Natural killer cell (primary cell): Measurements from ENCODE around the gene GC. TPM values are rescaled to one million over a fixed set of nuclear protein-coding genes. Genes with fewer than 3 reads are reported as not detected.

Source experiments
- ATAC-seq, 3 donors: fragments of 150-1000 bp in 2 of 3; fragments of 200-7000 bp in 1 of 3; cut with Tn5 transposase; 1 replicate in 1 of 3; 2 replicates in 2 of 3; pipeline ENCODE4 v1.10.0; 2021; ENCODE audit warnings: mild to moderate bottlenecking in 2 of 3, moderate library complexity in 2 of 3
- DNase-seq, 2 donors: peaks; one replicate each; pipeline versions ENCODE4 v3.0.0 to v3.0.0-alpha.2; 2013 to 2021; ENCODE audit warnings: mixed read lengths in 1 of 2
- H3K27ac ChIP-seq: one replicate; pipeline ENCODE4 v1.5.1; 2013; ENCODE audit warnings: mild to moderate bottlenecking, low read length
- H3K27me3 ChIP-seq: one replicate; pipeline ENCODE4 v1.6.1; 2013; ENCODE audit warnings: low read length; ENCODE audit not compliant: control insufficient read depth, insufficient read depth
- H3K36me3 ChIP-seq: one replicate; pipeline ENCODE4 v1.6.1; 2013; ENCODE audit warnings: low read length; ENCODE audit not compliant: control insufficient read depth, insufficient read depth
- H3K4me1 ChIP-seq: one replicate; pipeline ENCODE4 v1.6.1; 2013; ENCODE audit warnings: low read length; ENCODE audit not compliant: control insufficient read depth, insufficient read depth
- H3K4me3 ChIP-seq: one replicate; pipeline ENCODE4 v1.5.1; 2013; ENCODE audit warnings: low read length
- H3K9me3 ChIP-seq: one replicate; pipeline ENCODE4 v1.6.1; 2013; ENCODE audit warnings: low read length; ENCODE audit not compliant: control insufficient read depth, insufficient read depth
- H3K27ac Mint-ChIP-seq, 2 donors: one replicate each; pipeline ENCODE4 v1.8.0; 2022; ENCODE audit warnings: mild to moderate bottlenecking in 2 of 2, mixed read lengths in 2 of 2, moderate library complexity in 1 of 2
- H3K27me3 Mint-ChIP-seq, 2 donors: one replicate each; pipeline ENCODE4 v1.8.0; 2022; ENCODE audit warnings: low read depth in 2 of 2, mixed read lengths in 2 of 2
- H3K36me3 Mint-ChIP-seq: one replicate; pipeline ENCODE4 v1.8.0; 2022; ENCODE audit warnings: mixed read lengths
- H3K4me1 Mint-ChIP-seq, 2 donors: one replicate each; pipeline ENCODE4 v1.8.0; 2022; ENCODE audit warnings: mixed read lengths in 2 of 2
- H3K4me3 Mint-ChIP-seq: one replicate; pipeline ENCODE4 v1.8.0; 2022; ENCODE audit warnings: mild to moderate bottlenecking, moderate library complexity, mixed read lengths
- H3K9me3 Mint-ChIP-seq, 2 donors: one replicate each; pipeline ENCODE4 v1.8.0; 2022; ENCODE audit warnings: mixed read lengths in 2 of 2
- CTCF ChIP-seq: fragments of 200-600 bp; IDR thresholded peaks from one replicate; pipeline ENCODE4 v1.8.0; 2022; ENCODE audit warnings: antibody characterized with exemption
- WGBS: methylation state at CpG from one replicate; pipeline ENCODE4 v1.1.7; 2013; ENCODE audit warnings: missing lambda C conversion rate; ENCODE audit not compliant: insufficient coverage; 5-methylcytosine and 5-hydroxymethylcytosine counted together
- intact Hi-C: fragments of 100-400 bp; cut with micrococcal nuclease; formaldehyde crosslinking; loops from one replicate; pipeline ENCODE4 v1.14.2; 2022
- total RNA-seq, 4 donors: library from RNA; stranded (reverse); fragments of 120-200 nt in 1 of 4; gene quantifications; one replicate each; pipeline versions ENCODE4 v1.2.3 to v1.2.4, GENCODE V29; 2013 to 2022

GC gene
- total RNA-seq, 3 donors from 2014 or later (not counting 1 experiment from before 2014, with no cell fraction given) = not detected

GRCh38 chr4:71698141-71698540 is 85.7 kb downstream of the GC start:
- ATAC-seq = no peak
- Mint-ChIP-seq H3K36me3 (no peaks in the 10 kb centered on the region), H3K27ac (no peak overlapping the region), H3K4me1 (no peaks in the 10 kb centered on the region), H3K4me3 (no peak overlapping the region), H3K27me3 (peaks cover 21 to 56% of the 10 kb centered on the region in 2 donors), H3K9me3 (no peaks in the 10 kb centered on the region)
- Histone ChIP-seq H3K4me3 (no peak overlapping the region), H3K4me1 (no peaks in the 10 kb centered on the region), H3K9me3 (no peaks in the 10 kb centered on the region), H3K36me3 (no peaks in the 10 kb centered on the region), H3K27me3 (peaks cover 2% of the 10 kb centered on the region), H3K27ac (no peak overlapping the region)
- intact Hi-C loops = no loop called here
- no peak for TF ChIP-seq CTCF
- DNase-seq = no peak
- 92% methylated on average over 2 of the region's 2 CpGs for WGBS

GRCh38 chr4:71697031-71697430 is 86.8 kb downstream of the GC start:
- Histone ChIP-seq H3K9me3 (no peaks in the 10 kb centered on the region), H3K27me3 (peaks cover 2% of the 10 kb centered on the region), H3K4me3 (no peak overlapping the region), H3K4me1 (no peaks in the 10 kb centered on the region), H3K36me3 (no peaks in the 10 kb centered on the region), H3K27ac (no peak overlapping the region)
- DNase-seq (no peak), ATAC-seq (no peak)
- intact Hi-C loops = no loop called here
- Mint-ChIP-seq H3K9me3 (no peaks in the 10 kb centered on the region), H3K27ac (no peak overlapping the region), H3K4me1 (no peaks in the 10 kb centered on the region), H3K36me3 (no peaks in the 10 kb centered on the region), H3K27me3 (peaks cover 16 to 54% of the 10 kb centered on the region in 2 donors), H3K4me3 (no peak overlapping the region)
- 97% methylated on average over 3 of the region's 4 CpGs for WGBS
- TF ChIP-seq CTCF = no peak

- no peak for TF ChIP-seq CTCF
- H3K9me3 Mint-ChIP-seq = no peaks in the 10 kb centered on the region
- H3K4me3 Mint-ChIP-seq = no peak overlapping the region
- ATAC-seq = no peak
- 80% methylated on average over 3 of the region's 5 CpGs for WGBS
- Histone ChIP-seq H3K9me3 (no peaks in the 10 kb centered on the region), H3K4me3 (no peak overlapping the region), H3K27me3 (peaks cover 2% of the 10 kb centered on the region), H3K27ac (no peak overlapping the region), H3K36me3 (no peaks in the 10 kb centered on the region), H3K4me1 (no peaks in the 10 kb centered on the region)
- intact Hi-C loops = no loop called here
- no peaks in the 10 kb centered on the region for H3K4me1 Mint-ChIP-seq
- no peak overlapping the region for H3K27ac Mint-ChIP-seq
- no peaks in the 10 kb centered on the region for H3K36me3 Mint-ChIP-seq
- peaks cover 8 to 45% of the 10 kb centered on the region in 2 donors for H3K27me3 Mint-ChIP-seq
- DNase-seq = no peak
These were observed 88.9 kb downstream of the GC start for GRCh38 chr4:71694961-71695360.

- Mint-ChIP-seq H3K27me3 (peaks cover 17 to 60% of the 10 kb centered on the region in 2 donors), H3K27ac (no peak overlapping the region), H3K9me3 (no peaks in the 10 kb centered on the region), H3K4me3 (no peak overlapping the region), H3K4me1 (no peaks in the 10 kb centered on the region), H3K36me3 (no peaks in the 10 kb centered on the region)
- no peak for ATAC-seq
- intact Hi-C loops = no loop called here
- H3K4me1 ChIP-seq = no peaks in the 10 kb centered on the region
- no peak for DNase-seq
- no peaks in the 10 kb centered on the region for H3K9me3 ChIP-seq
- H3K36me3 ChIP-seq = no peaks in the 10 kb centered on the region
- H3K4me3 ChIP-seq = no peak overlapping the region
- H3K27ac ChIP-seq = no peak overlapping the region
- 92% methylated on average over 1 of the region's 1 CpG for WGBS
- TF ChIP-seq CTCF = no peak
- H3K27me3 ChIP-seq = peaks cover 2% of the 10 kb centered on the region
These were observed 90.9 kb downstream of the GC start for GRCh38 chr4:71692963-71693362.
